Endothelial cell of umbilical vein (primary cell): ENCODE data around the gene LRP1B. TPM values are rescaled to one million over a fixed set of nuclear protein-coding genes. Genes with fewer than 3 reads are reported as not detected.

Experiments
- BruUV-seq: library from RNA; stranded (reverse); fragments of 400-500 nt; replicated peaks from 2 replicates; lab custom pipeline; 2021; lab: Mats Ljungman, UMichigan
- CTCF ChIA-PET: fragments of 300-600, 350-600 bp; sonication (Branson Sonifier 250); formaldehyde crosslinking; loops from one replicate; lab custom pipeline; 2021; ENCODE audit warnings: antibody characterized with exemption, inconsistent platforms; lab: Charles Lee
- POLR2A ChIA-PET: fragments of 300-600, 350-600 bp; sonication (Branson Sonifier 250); formaldehyde crosslinking; loops from one replicate; lab custom pipeline; 2021; ENCODE audit warnings: antibody characterized with exemption, inconsistent platforms; lab: Charles Lee
- DNase-seq: peaks from one replicate; pipeline ENCODE4 v3.0.0-alpha.2; 2011; ENCODE audit warnings: low read depth, low spot score
- FAIRE-seq: peaks from 2 replicates; lab custom pipeline; 2011; peaks lifted over from hg19 to GRCh38; lab: Jason Lieb, UNC
- H2AFZ ChIP-seq: 2 replicates; pipeline ENCODE4 v1.6.0; 2012; ENCODE audit warnings: low read depth, low read length, control low read depth, inconsistent platforms
- H3K27ac ChIP-seq: 2 replicates; pipeline ENCODE4 v1.5.1; 2011; ENCODE audit warnings: low read depth, mild to moderate bottlenecking, control low read depth, low read length, moderate library complexity; ENCODE audit not compliant: insufficient read depth
- H3K27me3 ChIP-seq, 2 experiments: 2 replicates each; pipeline versions ENCODE4 v1.6.0 to v1.6.1; 2011; ENCODE audit warnings: low read length in 2 of 2, mixed read lengths in 1 of 2; ENCODE audit not compliant: control insufficient read depth in 2 of 2, insufficient read depth in 2 of 2
- H3K36me3 ChIP-seq, 2 experiments: 2 replicates in 1 of 2; 3 replicates in 1 of 2; pipeline ENCODE4 v1.5.1; 2011; ENCODE audit warnings: low read length in 2 of 2, mild to moderate bottlenecking in 1 of 2, moderate library complexity in 1 of 2; ENCODE audit not compliant: control insufficient read depth in 2 of 2, insufficient read depth in 2 of 2; ENCODE audit errors: extremely low read depth in 1 of 2
- H3K4me1 ChIP-seq: 3 replicates; pipeline ENCODE4 v1.5.1; 2011; ENCODE audit warnings: mild to moderate bottlenecking, low read length; ENCODE audit not compliant: control insufficient read depth, insufficient read depth; ENCODE audit errors: extremely low read depth
- H3K4me2 ChIP-seq: 2 replicates; pipeline ENCODE4 v1.6.1; 2011; ENCODE audit warnings: low read length, control low read depth, mixed read lengths; ENCODE audit not compliant: insufficient read depth
- H3K4me3 ChIP-seq, 3 experiments: fragments of 200-600 bp in 1 of 3; sonication (generic), shearing (Covaris generic) in 1 of 3; replicated peaks in 1 of 3; 2 replicates each; pipeline ENCODE4 v1.5.1; 2011 to 2016; ENCODE audit warnings: control low read depth in 3 of 3, low read length in 3 of 3, mild to moderate bottlenecking in 2 of 3, inconsistent platforms in 1 of 3, low read depth in 1 of 3, moderate library complexity in 1 of 3; ENCODE audit not compliant: insufficient read depth in 1 of 3
- H3K79me2 ChIP-seq: 2 replicates; pipeline ENCODE4 v1.6.0; 2012; ENCODE audit warnings: low read length, inconsistent platforms; ENCODE audit not compliant: control insufficient read depth, insufficient read depth
- H3K9ac ChIP-seq: replicated peaks from 2 replicates; pipeline ENCODE3; 2011; ENCODE audit warnings: low read length, control low read depth; ENCODE audit not compliant: insufficient read depth; ENCODE audit errors: extremely low read depth
- H3K9me1 ChIP-seq: replicated peaks from 3 replicates; pipeline ENCODE4 v1.6.0; 2011; ENCODE audit warnings: mild to moderate bottlenecking, low read length; ENCODE audit not compliant: control insufficient read depth, insufficient read depth; ENCODE audit errors: extremely low read depth
- H3K9me3 ChIP-seq: replicated peaks from 2 replicates; pipeline ENCODE4 v1.5.1; 2012; ENCODE audit warnings: low read length, inconsistent platforms; ENCODE audit not compliant: control insufficient read depth, insufficient read depth
- H4K20me1 ChIP-seq: replicated peaks from 2 replicates; pipeline ENCODE3; 2011; ENCODE audit warnings: mild to moderate bottlenecking, low read length; ENCODE audit not compliant: control insufficient read depth, insufficient read depth; ENCODE audit errors: extremely low read depth
- EZH2 ChIP-seq: IDR thresholded peaks from 2 replicates; pipeline ENCODE4 v1.6.1; 2012; ENCODE audit warnings: borderline replicate concordance, low read depth, mild to moderate bottlenecking, moderate library complexity, low read length, inconsistent platforms; ENCODE audit not compliant: severe bottlenecking
- FOS ChIP-seq: IDR thresholded peaks from 2 replicates; pipeline ENCODE4 v1.6.1; 2011; ENCODE audit warnings: mild to moderate bottlenecking, low read length, moderate library complexity, borderline replicate concordance; ENCODE audit not compliant: insufficient read depth
- GATA2 ChIP-seq: IDR thresholded peaks from 2 replicates; pipeline ENCODE4 v1.7.0; 2011; ENCODE audit warnings: low read depth, mild to moderate bottlenecking, moderate library complexity, mixed read lengths, low read length; ENCODE audit not compliant: insufficient read length, insufficient read depth
- JUN ChIP-seq: IDR thresholded peaks from 2 replicates; pipeline ENCODE4 v1.6.1; 2011; ENCODE audit warnings: borderline replicate concordance, low read depth; ENCODE audit not compliant: insufficient read length, insufficient read depth
- MYC ChIP-seq: IDR thresholded peaks from one replicate; pipeline ENCODE4 v1.6.1; 2011; ENCODE audit warnings: mild to moderate bottlenecking, low read depth, low read length
- POLR2A ChIP-seq: IDR thresholded peaks from 2 replicates; pipeline ENCODE4 v1.6.1; 2012; ENCODE audit warnings: low read depth, mild to moderate bottlenecking, control low read depth, low read length
- POLR2AphosphoS5 ChIP-seq: IDR thresholded peaks from 2 replicates; pipeline ENCODE4 v1.6.1; 2012; ENCODE audit warnings: low read depth, mild to moderate bottlenecking, control low read depth, low read length, moderate library complexity; ENCODE audit not compliant: insufficient read depth
- dilution Hi-C: fragments of 300-500 bp; cut with MboI; formaldehyde crosslinking; loops from one replicate; pipeline ENCODE4 v1.15.0; 2019; ENCODE audit warnings: low sequenced_read_pairs; ENCODE audit not compliant: extremely low pct_ligation_motif_present
- intact Hi-C: fragments of 100-400 bp; cut with micrococcal nuclease; formaldehyde crosslinking; loops from one replicate; pipeline ENCODE4 v1.10.0; 2022
- polyA plus RNA-seq, 4 experiments: library from polyadenylated mRNA; depleted of rRNA in 3 of 4; stranded (reverse) in 3 of 4; unstranded in 1 of 4; fragments of >200 nt; gene quantifications; 2 replicates each; pipeline versions ENCODE4 v1.2.1 to v1.2.3, GENCODE V29; 2011 to 2012; ENCODE audit warnings: missing spikeins in 1 of 4
- total RNA-seq: library from RNA; stranded (reverse); gene quantifications from 2 replicates; pipeline ENCODE4 v1.2.3, GENCODE V29; 2021
- TF ChIP-seq, protein P1 (sequence below), 2 donors: IDR thresholded peaks; 1 replicate in 1 of 2; 2 replicates in 1 of 2; pipeline ENCODE4 v1.5.1; 2011; ENCODE audit warnings: low read length in 2 of 2, mild to moderate bottlenecking in 2 of 2, moderate library complexity in 2 of 2, control low read depth in 1 of 2, inconsistent platforms in 1 of 2, low read depth in 1 of 2; ENCODE audit not compliant: insufficient read depth in 1 of 2; ENCODE audit errors: extremely low read depth in 1 of 2
- TF ChIP-seq, protein P2 (sequence below): IDR thresholded peaks from 2 replicates; pipeline ENCODE4 v1.6.1; 2011; ENCODE audit not compliant: insufficient read depth, insufficient read length

LRP1B gene
- total and polyA plus RNA-seq, 2 donors (not counting 3 experiments of a cell fraction or from before 2014, with no cell fraction given), result 0.03 to 0.07 TPM

DNA sequence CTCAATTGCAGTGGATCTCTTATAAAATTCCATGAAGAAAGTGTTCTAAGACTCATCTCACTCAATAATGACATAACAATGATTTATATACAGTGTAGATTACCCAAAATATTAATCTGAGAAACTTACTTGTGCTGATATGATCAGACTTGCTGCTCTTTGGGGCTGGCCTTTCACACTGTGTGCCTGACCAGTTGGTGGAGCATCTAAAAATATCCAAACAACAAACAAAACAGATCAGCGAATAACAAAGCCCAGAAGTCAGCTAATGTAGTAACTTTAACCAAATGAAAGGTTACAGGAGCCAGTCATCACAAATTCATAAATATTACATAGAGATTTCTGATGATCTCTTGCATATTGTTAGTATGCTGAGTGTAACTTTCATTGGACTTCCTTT is 1883.9 kb downstream of the LRP1B start:
- ChIA-PET CTCF (no interaction called here), POLR2A (no interaction called here)
- H3K4me2 ChIP-seq, result no peak overlapping the region
- no peak overlapping the region for H3K27ac ChIP-seq
- no TSS peak for BruUV-seq
- no peaks in the 10 kb centered on the region for H3K9me3 ChIP-seq
- no peaks in the 10 kb centered on the region for H3K27me3 ChIP-seq
- intact Hi-C loops (no loop called here), dilution Hi-C loops (no loop called here)
- TF ChIP-seq, protein P1, sequence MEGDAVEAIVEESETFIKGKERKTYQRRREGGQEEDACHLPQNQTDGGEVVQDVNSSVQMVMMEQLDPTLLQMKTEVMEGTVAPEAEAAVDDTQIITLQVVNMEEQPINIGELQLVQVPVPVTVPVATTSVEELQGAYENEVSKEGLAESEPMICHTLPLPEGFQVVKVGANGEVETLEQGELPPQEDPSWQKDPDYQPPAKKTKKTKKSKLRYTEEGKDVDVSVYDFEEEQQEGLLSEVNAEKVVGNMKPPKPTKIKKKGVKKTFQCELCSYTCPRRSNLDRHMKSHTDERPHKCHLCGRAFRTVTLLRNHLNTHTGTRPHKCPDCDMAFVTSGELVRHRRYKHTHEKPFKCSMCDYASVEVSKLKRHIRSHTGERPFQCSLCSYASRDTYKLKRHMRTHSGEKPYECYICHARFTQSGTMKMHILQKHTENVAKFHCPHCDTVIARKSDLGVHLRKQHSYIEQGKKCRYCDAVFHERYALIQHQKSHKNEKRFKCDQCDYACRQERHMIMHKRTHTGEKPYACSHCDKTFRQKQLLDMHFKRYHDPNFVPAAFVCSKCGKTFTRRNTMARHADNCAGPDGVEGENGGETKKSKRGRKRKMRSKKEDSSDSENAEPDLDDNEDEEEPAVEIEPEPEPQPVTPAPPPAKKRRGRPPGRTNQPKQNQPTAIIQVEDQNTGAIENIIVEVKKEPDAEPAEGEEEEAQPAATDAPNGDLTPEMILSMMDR (IDR thresholded peaks at IDR 0.05; ENCODE audit: extremely low read depth in 1 of 2, insufficient read depth in 1 of 2, low read depth in 1 of 2, low read length in 2 of 2), result no peak
- TF ChIP-seq GATA2, result no peak
- TF ChIP-seq, protein P2, sequence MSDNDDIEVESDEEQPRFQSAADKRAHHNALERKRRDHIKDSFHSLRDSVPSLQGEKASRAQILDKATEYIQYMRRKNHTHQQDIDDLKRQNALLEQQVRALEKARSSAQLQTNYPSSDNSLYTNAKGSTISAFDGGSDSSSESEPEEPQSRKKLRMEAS, result no peak
- TF ChIP-seq POLR2AphosphoS5, result no peak
- TF ChIP-seq POLR2A, result no peak
- no peak for TF ChIP-seq EZH2
- TF ChIP-seq MYC, result no peak
- TF ChIP-seq JUN, result no peak
- no peak for TF ChIP-seq FOS
- no peak overlapping the region for H2AFZ ChIP-seq
- FAIRE-seq (no peak), DNase-seq (no peak)
- no peaks in the 10 kb centered on the region for H3K79me2 ChIP-seq
- H3K4me1 ChIP-seq, result no peaks in the 10 kb centered on the region
- no peaks in the 10 kb centered on the region for H4K20me1 ChIP-seq
- H3K4me3 ChIP-seq, result no peak overlapping the region
- H3K9ac ChIP-seq, result no peak overlapping the region
- no peaks in the 10 kb centered on the region for H3K36me3 ChIP-seq
- H3K9me1 ChIP-seq, result no peaks in the 10 kb centered on the region
